Measurements from ENCODE around the gene ADI1.

- no peak for TF ChIP-seq EP300 (IDR thresholded peaks at IDR 0.05; ENCODE audit: borderline replicate concordance)
- no peak for TF ChIP-seq CREB1 (IDR thresholded peaks at IDR 0.05; ENCODE audit: low read depth)
- TF ChIP-seq NFIC (IDR thresholded peaks at IDR 0.05), result no peak
- no peak for TF ChIP-seq TCF12 (IDR thresholded peaks at IDR 0.05; ENCODE audit: low read depth)
- no peak for TF ChIP-seq RAD21 (IDR thresholded peaks at IDR 0.05; ENCODE audit: low read depth)
Observed at GRCh38 chr2:3449936-3450335, 69.4 kb downstream of the ADI1 start.

Data from Ishikawa (cell line).